A549 (cell line): Measurements from ENCODE around the gene PLD4. TPM values are rescaled to one million over a fixed set of nuclear protein-coding genes. Genes with fewer than 3 reads are reported as not detected.

Experiments used
- ATAC-seq, 2 experiments: fragments of 200-7000 bp in 1 of 2; fragments of >200 bp in 1 of 2; cut with Nextera tagmentation in 1 of 2; cut with Tn5 transposase in 1 of 2; 3 replicates each; pipeline versions ENCODE4 v1.8.0 to v1.9.1; 2018 to 2020; ENCODE audit warnings: mild to moderate bottlenecking in 1 of 2, moderate library complexity in 1 of 2
- CTCF ChIA-PET: fragments of 300-600 bp; sonication (Branson Sonifier 250); formaldehyde crosslinking; extraction: SDS; loops from one replicate; lab custom pipeline; 2021; ENCODE audit warnings: antibody characterized with exemption, inconsistent platforms; lab: Yijun Ruan, JAX
- POLR2A ChIA-PET: fragments of 350-600 bp; formaldehyde crosslinking; extraction: SDS; loops from one replicate; lab custom pipeline; 2021; ENCODE audit warnings: antibody characterized with exemption, inconsistent platforms; lab: Yijun Ruan, JAX
- DNase-seq, 2 experiments: peaks; one replicate each; pipeline versions ENCODE4 v3.0.0 to v3.0.0-alpha.2; 2011 to 2016; ENCODE audit warnings: low read depth in 1 of 2, low spot score in 1 of 2
- FAIRE-seq: peaks from 2 replicates; lab custom pipeline; 2011; peaks lifted over from hg19 to GRCh38; lab: Jason Lieb, UNC
- H3K27ac ChIP-seq, 2 experiments: fragments of >200 bp; sonication (Bioruptor Twin); formaldehyde crosslinking; 3 replicates each; pipeline ENCODE4 v1.5.1; 2016 to 2017
- H3K4me1 ChIP-seq: fragments of >200 bp; sonication (Bioruptor Twin); formaldehyde crosslinking; 3 replicates; pipeline ENCODE4 v1.6.1; 2016
- H3K4me2 ChIP-seq: fragments of >200 bp; sonication (Bioruptor Twin); formaldehyde crosslinking; 3 replicates; pipeline ENCODE4 v1.6.1; 2016
- H3K4me3 ChIP-seq: fragments of >200 bp; sonication (Bioruptor Twin); formaldehyde crosslinking; 3 replicates; pipeline ENCODE4 v1.5.1; 2016
- H3K9me3 ChIP-seq: fragments of >200 bp; sonication (Bioruptor Twin); formaldehyde crosslinking; 3 replicates; pipeline ENCODE4 v1.6.1; 2016
- BHLHE40 ChIP-seq: IDR thresholded peaks from 2 replicates; pipeline ENCODE4 v1.6.1; 2012; ENCODE audit warnings: low read depth, low read length, inconsistent platforms
- CBX8 ChIP-seq: fragments of 200-600 bp; sonication (generic); IDR thresholded peaks from 2 replicates; pipeline ENCODE4 v1.6.1; 2016
- CEBPB ChIP-seq, 2 experiments: fragments of >200 bp in 1 of 2; sonication (Bioruptor Twin) in 1 of 2; formaldehyde crosslinking in 1 of 2; IDR thresholded peaks; 2 replicates each; pipeline ENCODE4 v1.6.1; 2012 to 2016
- CTCF ChIP-seq: fragments of >200 bp; sonication (Bioruptor Twin); formaldehyde crosslinking; IDR thresholded peaks from 3 replicates; pipeline ENCODE4 v1.5.1; 2016
- EP300 ChIP-seq, 2 experiments: fragments of >200 bp; sonication (Bioruptor Twin); formaldehyde crosslinking; IDR thresholded peaks; 2 replicates in 1 of 2; 3 replicates in 1 of 2; pipeline ENCODE4 v1.6.1; 2016 to 2017
- FOSL2 ChIP-seq, 2 experiments: fragments of 450-650 bp in 1 of 2; fragments of >200 bp in 1 of 2; sonication (Bioruptor Twin) in 1 of 2; formaldehyde crosslinking; IDR thresholded peaks; 2 replicates each; pipeline versions ENCODE4 v1.5.0 to v1.6.1; 2016 to 2020; ENCODE audit warnings: mild to moderate bottlenecking in 1 of 2, moderate library complexity in 1 of 2
- GATA3 ChIP-seq: IDR thresholded peaks from 2 replicates; pipeline ENCODE4 v1.6.1; 2012; ENCODE audit warnings: borderline replicate concordance
- HEYL ChIP-seq: fragments of 250-450 bp; sonication (Bioruptor Pico); IDR thresholded peaks from 2 replicates; pipeline ENCODE4 v1.8.0; 2021; ENCODE audit warnings: mild to moderate bottlenecking, moderate library complexity
- HOXA7 ChIP-seq: fragments of 250-450 bp; sonication (Bioruptor Pico); IDR thresholded peaks from 2 replicates; pipeline ENCODE4 v1.5.0; 2020; ENCODE audit warnings: mild to moderate bottlenecking, moderate library complexity
- HOXB13 ChIP-seq: fragments of 250-450 bp; sonication (Bioruptor Pico); IDR thresholded peaks from 2 replicates; pipeline ENCODE4 v1.5.0; 2020; ENCODE audit warnings: low read depth, mild to moderate bottlenecking, moderate library complexity
- HOXB5 ChIP-seq: fragments of 250-450 bp; sonication (Bioruptor Pico); IDR thresholded peaks from 2 replicates; pipeline ENCODE4 v1.5.0; 2020; ENCODE audit warnings: mild to moderate bottlenecking, moderate library complexity
- JUN ChIP-seq, 2 experiments: fragments of >200 bp; sonication (Bioruptor Twin); formaldehyde crosslinking; IDR thresholded peaks; 2 replicates in 1 of 2; 3 replicates in 1 of 2; pipeline ENCODE4 v1.6.1; 2016 to 2017
- JUNB ChIP-seq: fragments of >200 bp; sonication (Bioruptor Twin); formaldehyde crosslinking; IDR thresholded peaks from 2 replicates; pipeline ENCODE4 v1.6.1; 2016
- MAFK ChIP-seq: fragments of 450-650 bp; IDR thresholded peaks from 2 replicates; pipeline ENCODE4 v1.6.1; 2014; ENCODE audit not compliant: partially characterized antibody
- MAZ ChIP-seq: fragments of 150-350 bp; IDR thresholded peaks from 2 replicates; pipeline ENCODE4 v1.6.1; 2014; ENCODE audit warnings: antibody characterized with exemption, low read depth, low read length, borderline replicate concordance
- MYC ChIP-seq: IDR thresholded peaks from 2 replicates; pipeline ENCODE4 v1.6.1; 2012; ENCODE audit warnings: mild to moderate bottlenecking, inconsistent platforms, low read length, improper control_type of control experiment, borderline replicate concordance
- NPAS2 ChIP-seq: fragments of 250-450 bp; sonication (Bioruptor Pico); IDR thresholded peaks from 2 replicates; pipeline ENCODE4 v1.8.0; 2022; ENCODE audit warnings: mild to moderate bottlenecking, moderate library complexity, borderline replicate concordance
- RAD21 ChIP-seq, 2 experiments: fragments of >200 bp in 1 of 2; sonication (Bioruptor Twin) in 1 of 2; formaldehyde crosslinking in 1 of 2; IDR thresholded peaks in 1 of 2; conservative IDR thresholded peaks in 1 of 2; 2 replicates in 1 of 2; 3 replicates in 1 of 2; pipeline ENCODE4 v1.6.1; 2012 to 2018; ENCODE audit warnings: inconsistent platforms in 1 of 2
- RNF2 ChIP-seq: fragments of 200-600 bp; sonication (generic); IDR thresholded peaks from 2 replicates; pipeline ENCODE4 v1.6.1; 2016; ENCODE audit warnings: low read depth, mild to moderate bottlenecking, antibody characterized with exemption, moderate library complexity, borderline replicate concordance
- TFCP2L1 ChIP-seq: fragments of 250-450 bp; sonication (Bioruptor Pico); IDR thresholded peaks from 2 replicates; pipeline ENCODE4 v1.5.0; 2021; ENCODE audit warnings: mild to moderate bottlenecking
- TP53 ChIP-seq: fragments of 250-450 bp; sonication (Bioruptor Pico); IDR thresholded peaks from 2 replicates; pipeline ENCODE4 v1.5.0; 2021; ENCODE audit warnings: mild to moderate bottlenecking, moderate library complexity
- ZC3H11A ChIP-seq: fragments of 450-650 bp; IDR thresholded peaks from 2 replicates; pipeline ENCODE4 v1.6.1; 2014; ENCODE audit warnings: antibody characterized with exemption, mild to moderate bottlenecking
- ZFP36 ChIP-seq: fragments of 450-650 bp; IDR thresholded peaks from 2 replicates; pipeline ENCODE4 v1.6.1; 2014; ENCODE audit warnings: borderline replicate concordance; ENCODE audit not compliant: partially characterized antibody
- ZNF302 ChIP-seq: fragments of 250-450 bp; sonication (Bioruptor Pico); IDR thresholded peaks from 2 replicates; pipeline ENCODE4 v1.9.0; 2021; ENCODE audit warnings: inconsistent platforms, mild to moderate bottlenecking, moderate library complexity
- WGBS: methylation state at CpG from one replicate; pipeline ENCODE4 v1.1.6; 2017; ENCODE audit errors: missing lambda C conversion rate; 5-methylcytosine and 5-hydroxymethylcytosine counted together
- polyA plus RNA-seq, 4 experiments: library from polyadenylated mRNA; depleted of rRNA in 3 of 4; stranded (reverse); fragments of >200 nt; fragmentation: RNase III in 1 of 4; extraction: RNeasy Plus Mini Kit Qiagen cat#74134 plus additional on column Dnase treatment in 1 of 4; gene quantifications; 2 replicates in 3 of 4; 3 replicates in 1 of 4; pipeline ENCODE4 v1.2.3, GENCODE V29; 2011 to 2017
- TF ChIP-seq, protein P1 (sequence below): fragments of >200 bp; sonication (Bioruptor Twin); formaldehyde crosslinking; IDR thresholded peaks from 2 replicates; pipeline ENCODE4 v1.6.1; 2016
- TF ChIP-seq, protein P2 (sequence below): fragments of 150-350 bp; IDR thresholded peaks from 2 replicates; pipeline ENCODE4 v1.6.1; 2014; ENCODE audit warnings: low read depth, mild to moderate bottlenecking, low read length
- TF ChIP-seq, protein P3 (sequence below): fragments of 250-450 bp; sonication (Bioruptor Pico); IDR thresholded peaks from 2 replicates; pipeline ENCODE4 v1.5.0; 2020; ENCODE audit warnings: low read depth, mild to moderate bottlenecking, moderate library complexity
- TF ChIP-seq, protein P4 (sequence below): IDR thresholded peaks from 2 replicates; pipeline ENCODE4 v1.6.1; 2012

The PLD4 gene
- polyA plus RNA-seq, 2 of the 4 experiments (the other 2 are of a cell fraction) = 0.01 TPM

DNA sequence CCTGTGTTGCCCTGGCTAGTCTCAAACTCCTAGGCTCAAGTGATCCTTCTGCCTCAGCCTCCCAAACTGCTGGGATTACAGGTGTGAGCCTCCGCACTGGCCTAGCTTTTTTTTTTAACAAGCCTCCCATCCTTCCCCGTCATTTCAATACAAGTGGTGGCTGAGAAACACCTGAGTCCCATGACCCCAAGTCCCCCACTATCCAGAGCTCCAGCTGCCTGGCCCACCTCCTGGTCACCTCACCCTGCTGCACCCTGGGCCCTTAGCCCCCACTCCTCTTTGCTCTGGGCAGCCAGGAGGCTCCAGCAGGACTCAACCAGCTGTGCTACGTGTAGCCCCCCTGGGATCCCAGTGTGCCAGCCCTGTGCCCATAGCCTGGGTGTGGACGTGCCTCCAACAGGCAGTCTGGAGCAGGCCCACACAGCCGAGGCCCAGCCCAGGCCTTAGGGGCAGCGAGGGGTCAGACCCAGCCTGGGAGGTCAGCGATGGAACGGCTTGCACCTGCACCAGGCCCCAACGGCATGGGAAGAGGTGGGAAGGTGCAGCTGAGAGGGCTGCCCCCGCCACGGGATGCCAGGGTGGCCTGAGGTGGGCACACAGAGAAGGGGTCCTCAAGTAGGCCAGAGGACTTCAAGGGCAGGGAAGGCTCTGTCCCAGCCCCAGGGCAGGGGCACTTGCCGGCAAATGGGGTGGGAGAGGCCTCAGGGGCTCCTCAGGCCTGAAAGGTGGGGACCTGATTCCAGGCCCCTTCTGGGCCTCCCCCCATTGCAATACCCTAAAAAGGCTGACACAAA, 47.0 kb downstream of the PLD4 start:
- peaks cover 93% of the 10 kb centered on the region for H3K4me1 ChIP-seq
- CTCF ChIA-PET = interaction anchor here (0.6 to 6.6 kb wide), 9 partner anchors 32 to 203 kb away, joined by 3 to 235 read pairs (median 39); no protein-coding TSS in a partner anchor
- 64% methylated on average over 8 of the region's 12 CpGs for WGBS
- POLR2A ChIA-PET = interaction anchor here (0.6 to 3.8 kb wide), 5 partner anchors 14 to 116 kb away, joined by 3 to 76 read pairs (median 19); partner anchors contain the start of genes CDCA4 and CLBA1
- DNase-seq = no peak
- 0 out of 3 replicates have a peak overlapping the region, but pooled peaks have one; percentile 4 for H3K4me3 ChIP-seq
- peak overlapping the region; percentile 97 to 99 for H3K27ac ChIP-seq
- H3K4me2 ChIP-seq = peak overlapping the region; percentile 97
- no peak for FAIRE-seq
- H3K9me3 ChIP-seq = no peaks in the 10 kb centered on the region
- TF ChIP-seq EP300 (IDR thresholded peaks at IDR 0.05) (no peak), HOXB5 (CRISPR knock-in tag) (0 out of 2 replicates have a peak, but pooled peaks have one; percentile 37)
- no peak for ATAC-seq

DNA sequence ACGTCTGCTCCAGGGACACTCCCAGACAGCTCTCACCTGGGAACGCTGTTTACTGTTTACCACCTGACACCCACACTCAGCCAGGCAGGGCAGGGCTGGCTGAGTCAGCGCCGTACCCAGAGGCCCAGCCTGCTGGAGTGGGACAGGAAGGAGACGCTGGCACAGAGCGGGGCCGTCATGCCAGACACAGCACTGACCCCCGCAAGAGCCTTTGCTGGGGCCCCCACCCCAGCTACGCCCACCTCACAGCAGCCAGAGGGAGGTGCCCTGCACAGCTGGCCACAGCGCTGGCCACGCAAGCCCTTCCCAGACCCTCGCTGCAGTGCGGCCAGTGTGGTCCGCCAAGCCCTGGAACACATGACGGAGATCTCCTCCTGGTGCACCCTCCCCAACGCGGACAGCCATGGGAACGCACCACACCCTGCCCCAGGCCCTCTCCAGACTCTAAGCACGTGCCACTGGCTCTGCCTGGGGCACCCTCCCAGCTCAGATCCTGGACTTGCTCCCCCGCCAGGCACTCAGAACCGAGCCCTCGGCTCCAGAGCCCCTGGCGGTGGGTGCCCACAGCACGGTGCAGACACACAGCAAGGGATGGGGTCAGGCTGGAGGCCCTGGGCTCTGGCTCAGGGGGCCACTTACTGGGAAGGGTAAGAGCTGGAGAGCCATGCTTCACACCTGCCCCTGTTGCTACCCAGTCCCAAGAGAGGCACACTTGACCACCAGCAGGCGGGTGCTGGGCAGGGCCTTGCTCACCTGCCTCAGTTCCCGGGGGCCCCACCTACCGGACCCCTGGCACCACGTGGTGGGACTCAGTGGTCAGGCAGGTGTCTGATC, 47.8 kb downstream of the PLD4 start:
- FAIRE-seq = no peak
- WGBS = 15% methylated on average over 12 of the region's 28 CpGs
- H3K4me3 ChIP-seq = peak overlapping the region; percentile 11; the same call in 1 of the 3 replicates
- ChIA-PET POLR2A (interaction anchor here (0.6 to 3.8 kb wide), 9 partner anchors 13 to 119 kb away, joined by 3 to 76 read pairs (median 6); partner anchors contain the start of genes CDCA4 and CLBA1), CTCF (interaction anchor here (0.5 to 6.6 kb wide), 19 partner anchors 8 to 204 kb away, joined by 3 to 235 read pairs (median 7); partner anchors contain the start of gene CDCA4)
- H3K9me3 ChIP-seq = no peaks in the 10 kb centered on the region
- H3K4me2 ChIP-seq = peak overlapping the region; percentile 97
- ATAC-seq = peak; percentile 19 to 37
- peaks cover 90% of the 10 kb centered on the region for H3K4me1 ChIP-seq
- peak; percentile 79 to 93 for DNase-seq
- H3K27ac ChIP-seq = peak overlapping the region; percentile 97 to 99
- TF ChIP-seq BHLHE40 (peak; percentile 77), FOSL2 (IDR thresholded peaks at IDR 0.05) (peak; percentile 60), FOSL2 (CRISPR knock-in tag; IDR thresholded peaks at IDR 0.05) (peak; percentile 90), JUNB (peak; percentile 53), HOXB5 (CRISPR knock-in tag) (peak; percentile 76; the same call in 1 of the 2 replicates), MYC (0 out of 2 replicates have a peak, but pooled peaks have one; percentile 49), GATA3 (peak; percentile 68), TP53 (peak; percentile 50; the same call in 1 of the 2 replicates), RNF2 (no peak), RAD21 (conservative IDR thresholded peaks at IDR 0.05 in 1 of 2, IDR thresholded peaks at IDR 0.05 in 1 of 2) (0 out of 5 replicates have a peak, but pooled peaks of 1 of the 2 experiments have one; percentile 7), ZFP36 (no peak), TFCP2L1 (CRISPR knock-in tag) (peak; percentile 14), MAZ (no peak), NPAS2 (CRISPR knock-in tag) (peak; percentile 50; the same call in 1 of the 2 replicates), CBX8 (no peak), CEBPB (IDR thresholded peaks at IDR 0.05) (no peak), ZNF302 (CRISPR knock-in tag) (peak; percentile 63), HEYL (peak; percentile 83), HOXA7 (CRISPR knock-in tag) (no peak), CTCF (no peak), ZC3H11A (no peak), HOXB13 (CRISPR knock-in tag) (peak; percentile 60), MAFK (peak; percentile 75), JUN (IDR thresholded peaks at IDR 0.05) (peak; percentile 46 to 66; a peak in 1 of 5 replicates)
- TF ChIP-seq, protein P1, sequence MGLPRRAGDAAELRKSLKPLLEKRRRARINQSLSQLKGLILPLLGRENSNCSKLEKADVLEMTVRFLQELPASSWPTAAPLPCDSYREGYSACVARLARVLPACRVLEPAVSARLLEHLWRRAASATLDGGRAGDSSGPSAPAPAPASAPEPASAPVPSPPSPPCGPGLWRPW = no peak
- TF ChIP-seq, protein P2, sequence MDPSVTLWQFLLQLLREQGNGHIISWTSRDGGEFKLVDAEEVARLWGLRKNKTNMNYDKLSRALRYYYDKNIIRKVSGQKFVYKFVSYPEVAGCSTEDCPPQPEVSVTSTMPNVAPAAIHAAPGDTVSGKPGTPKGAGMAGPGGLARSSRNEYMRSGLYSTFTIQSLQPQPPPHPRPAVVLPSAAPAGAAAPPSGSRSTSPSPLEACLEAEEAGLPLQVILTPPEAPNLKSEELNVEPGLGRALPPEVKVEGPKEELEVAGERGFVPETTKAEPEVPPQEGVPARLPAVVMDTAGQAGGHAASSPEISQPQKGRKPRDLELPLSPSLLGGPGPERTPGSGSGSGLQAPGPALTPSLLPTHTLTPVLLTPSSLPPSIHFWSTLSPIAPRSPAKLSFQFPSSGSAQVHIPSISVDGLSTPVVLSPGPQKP = no peak
- TF ChIP-seq, protein P3, sequence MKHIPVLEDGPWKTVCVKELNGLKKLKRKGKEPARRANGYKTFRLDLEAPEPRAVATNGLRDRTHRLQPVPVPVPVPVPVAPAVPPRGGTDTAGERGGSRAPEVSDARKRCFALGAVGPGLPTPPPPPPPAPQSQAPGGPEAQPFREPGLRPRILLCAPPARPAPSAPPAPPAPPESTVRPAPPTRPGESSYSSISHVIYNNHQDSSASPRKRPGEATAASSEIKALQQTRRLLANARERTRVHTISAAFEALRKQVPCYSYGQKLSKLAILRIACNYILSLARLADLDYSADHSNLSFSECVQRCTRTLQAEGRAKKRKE (CRISPR knock-in tag) = peak; percentile 78
- TF ChIP-seq, protein P4, sequence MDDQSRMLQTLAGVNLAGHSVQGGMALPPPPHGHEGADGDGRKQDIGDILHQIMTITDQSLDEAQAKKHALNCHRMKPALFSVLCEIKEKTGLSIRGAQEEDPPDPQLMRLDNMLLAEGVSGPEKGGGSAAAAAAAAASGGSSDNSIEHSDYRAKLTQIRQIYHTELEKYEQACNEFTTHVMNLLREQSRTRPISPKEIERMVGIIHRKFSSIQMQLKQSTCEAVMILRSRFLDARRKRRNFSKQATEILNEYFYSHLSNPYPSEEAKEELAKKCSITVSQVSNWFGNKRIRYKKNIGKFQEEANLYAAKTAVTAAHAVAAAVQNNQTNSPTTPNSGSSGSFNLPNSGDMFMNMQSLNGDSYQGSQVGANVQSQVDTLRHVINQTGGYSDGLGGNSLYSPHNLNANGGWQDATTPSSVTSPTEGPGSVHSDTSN = peak; percentile 60; the same call in 1 of the 2 replicates
